ENCODE measurements around the gene TDP2. TPM values are rescaled to one million over a fixed set of nuclear protein-coding genes. Genes with fewer than 3 reads are reported as not detected.
A peak's percentile ranks its signal among the peaks of the same experiment; 100 is the strongest.

Gene TDP2
- total and polyA plus RNA-seq, 2 donors from 2014 or later: 33.0 to 82.9 TPM

DNA sequence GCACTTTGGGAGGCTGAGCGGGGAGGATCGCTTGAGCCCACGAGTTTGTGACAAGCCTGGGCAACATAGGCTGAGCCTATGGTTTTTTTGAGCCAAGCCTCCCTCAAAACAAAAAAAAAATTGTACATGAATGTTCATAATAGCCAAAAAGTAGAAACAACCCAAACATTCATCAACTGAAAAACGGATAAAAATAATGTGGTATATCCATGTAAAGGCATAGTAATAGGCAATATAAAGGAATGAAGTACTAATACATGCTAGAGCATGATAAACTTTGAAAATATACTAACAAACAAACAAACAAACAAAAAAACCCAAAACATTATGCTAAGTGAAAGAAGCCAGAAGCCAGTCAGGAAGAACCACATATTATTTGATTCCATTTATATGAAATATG is 56.0 kb downstream of the TDP2 start:
- no peak overlapping the region for H3K27ac ChIP-seq (ENCODE audit: low read depth in 2 of 2, low read length in 2 of 2)
- TF ChIP-seq, protein P1, sequence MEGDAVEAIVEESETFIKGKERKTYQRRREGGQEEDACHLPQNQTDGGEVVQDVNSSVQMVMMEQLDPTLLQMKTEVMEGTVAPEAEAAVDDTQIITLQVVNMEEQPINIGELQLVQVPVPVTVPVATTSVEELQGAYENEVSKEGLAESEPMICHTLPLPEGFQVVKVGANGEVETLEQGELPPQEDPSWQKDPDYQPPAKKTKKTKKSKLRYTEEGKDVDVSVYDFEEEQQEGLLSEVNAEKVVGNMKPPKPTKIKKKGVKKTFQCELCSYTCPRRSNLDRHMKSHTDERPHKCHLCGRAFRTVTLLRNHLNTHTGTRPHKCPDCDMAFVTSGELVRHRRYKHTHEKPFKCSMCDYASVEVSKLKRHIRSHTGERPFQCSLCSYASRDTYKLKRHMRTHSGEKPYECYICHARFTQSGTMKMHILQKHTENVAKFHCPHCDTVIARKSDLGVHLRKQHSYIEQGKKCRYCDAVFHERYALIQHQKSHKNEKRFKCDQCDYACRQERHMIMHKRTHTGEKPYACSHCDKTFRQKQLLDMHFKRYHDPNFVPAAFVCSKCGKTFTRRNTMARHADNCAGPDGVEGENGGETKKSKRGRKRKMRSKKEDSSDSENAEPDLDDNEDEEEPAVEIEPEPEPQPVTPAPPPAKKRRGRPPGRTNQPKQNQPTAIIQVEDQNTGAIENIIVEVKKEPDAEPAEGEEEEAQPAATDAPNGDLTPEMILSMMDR (IDR thresholded peaks at IDR 0.05; ENCODE audit: borderline replicate concordance, extremely low read depth, insufficient read depth): no peak

DNA sequence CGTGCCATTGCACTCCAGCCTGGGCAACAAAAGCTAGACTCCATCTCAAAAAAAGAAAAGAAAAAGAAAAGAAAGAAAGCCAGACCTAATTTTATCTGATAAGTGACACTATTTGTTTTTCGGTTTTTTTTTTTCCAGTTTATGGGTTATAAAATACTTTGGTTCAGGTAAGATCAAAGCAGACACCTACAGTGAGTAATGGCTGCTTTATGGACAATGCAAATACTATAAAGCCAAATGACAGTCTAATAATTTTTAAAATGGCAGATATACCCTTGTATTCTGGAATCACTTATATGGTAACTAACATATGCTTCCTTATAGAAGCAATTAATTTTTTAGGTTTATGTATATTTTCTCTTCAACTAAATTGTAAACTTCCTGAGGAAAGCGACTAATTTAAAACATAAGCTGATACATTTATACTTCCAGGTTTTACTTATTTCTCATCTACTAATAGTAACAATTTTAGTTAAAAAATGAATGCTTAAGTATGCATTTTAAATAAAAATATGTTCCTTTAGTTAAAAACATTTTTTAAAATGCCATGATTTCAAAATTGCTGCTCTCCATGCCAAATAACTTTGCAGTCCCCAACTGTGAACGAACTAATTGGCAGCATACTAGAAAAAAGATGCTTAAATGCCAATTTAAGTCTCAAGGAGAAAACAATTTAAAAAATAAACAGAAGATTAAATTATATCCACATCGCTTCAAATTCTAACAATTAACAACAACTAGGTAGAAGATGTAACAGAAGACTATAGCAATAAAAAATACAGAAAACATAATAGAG is 59.2 kb downstream of the TDP2 start:
- FAIRE-seq (peak; percentile 8), DNase-seq (no peak)
- Histone ChIP-seq H3K36me3 (ENCODE audit: control insufficient read depth in 2 of 3, insufficient read depth in 3 of 3, low read length in 3 of 3) (no peaks in the 10 kb centered on the region), H3K9me3 (ENCODE audit: control insufficient read depth in 2 of 3, insufficient read depth in 1 of 3, low read length in 3 of 3) (no peaks in the 10 kb centered on the region), H3K9ac (ENCODE audit: low read length in 3 of 3) (no peak overlapping the region), H3K4me1 (ENCODE audit: control insufficient read depth in 2 of 3, insufficient read depth in 2 of 3, low read depth in 1 of 3, low read length in 3 of 3) (no peaks in the 10 kb centered on the region), H3K27me3 (ENCODE audit: control insufficient read depth, insufficient read depth, low read length) (no peaks in the 10 kb centered on the region), H3K4me3 (ENCODE audit: low read length in 3 of 3) (no peak overlapping the region), H3K27ac (ENCODE audit: low read depth in 2 of 2, low read length in 2 of 2) (no peak overlapping the region)
- TF ChIP-seq, protein P1 (IDR thresholded peaks at IDR 0.05; ENCODE audit: borderline replicate concordance, extremely low read depth, insufficient read depth): no peak
- intact Hi-C loops (cut with DNase I): no loop called here

More for the DNA sequence above, 56.0 kb downstream of the TDP2 start:
- FAIRE-seq: no peak
- intact Hi-C loops (cut with DNase I): no loop called here
- Histone ChIP-seq H3K4me1 (ENCODE audit: control insufficient read depth in 2 of 3, insufficient read depth in 2 of 3, low read depth in 1 of 3, low read length in 3 of 3) (no peaks in the 10 kb centered on the region), H3K27me3 (ENCODE audit: control insufficient read depth, insufficient read depth, low read length) (no peaks in the 10 kb centered on the region), H3K9me3 (ENCODE audit: control insufficient read depth in 2 of 3, insufficient read depth in 1 of 3, low read length in 3 of 3) (no peaks in the 10 kb centered on the region), H3K9ac (ENCODE audit: low read length in 3 of 3) (no peak overlapping the region), H3K36me3 (ENCODE audit: control insufficient read depth in 2 of 3, insufficient read depth in 3 of 3, low read length in 3 of 3) (no peaks in the 10 kb centered on the region), H3K4me3 (ENCODE audit: low read length in 3 of 3) (no peak overlapping the region)
- DNase-seq: no peak

DNA sequence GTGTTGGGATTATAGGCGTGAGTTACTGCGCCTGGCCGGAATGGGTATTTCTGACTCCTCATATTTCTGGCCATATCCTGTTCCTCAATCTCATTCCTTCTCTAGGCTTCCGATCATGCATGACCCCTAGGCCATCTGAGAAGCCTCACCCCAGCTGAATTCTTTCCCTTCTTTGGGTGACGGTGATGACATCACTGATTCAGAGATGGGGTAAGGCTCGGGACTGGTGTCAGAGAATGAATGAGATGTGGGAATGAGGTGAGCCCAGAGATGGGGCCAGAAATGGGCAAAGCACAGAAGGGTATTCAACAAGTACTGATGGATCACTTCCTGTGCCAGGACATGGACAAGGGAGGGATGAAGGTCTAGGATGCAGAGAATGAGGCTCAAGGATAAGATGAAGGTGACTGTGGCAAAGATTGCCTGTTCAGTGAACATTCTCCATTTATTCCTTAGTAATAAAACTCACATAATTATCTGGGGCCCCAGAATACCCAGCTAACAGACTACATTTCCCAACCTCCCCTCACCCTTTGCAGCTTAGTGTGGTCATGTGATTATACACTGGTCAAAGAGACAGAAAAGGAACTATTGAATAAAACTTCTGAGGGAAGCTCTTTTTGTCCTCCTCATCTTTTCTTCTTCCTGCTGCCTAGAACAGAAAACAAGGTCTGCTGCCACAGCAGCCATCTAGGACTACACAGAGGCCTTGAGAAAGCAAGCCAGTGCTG is 60.3 kb downstream of the TDP2 start:
- FAIRE-seq (no peak), DNase-seq (no peak)
- no peaks in the 10 kb centered on the region for H3K9me3 ChIP-seq (ENCODE audit: control insufficient read depth in 2 of 3, insufficient read depth in 1 of 3, low read length in 3 of 3)
- no peaks in the 10 kb centered on the region for H3K27me3 ChIP-seq (ENCODE audit: control insufficient read depth, insufficient read depth, low read length)
- TF ChIP-seq, protein P1 (IDR thresholded peaks at IDR 0.05; ENCODE audit: borderline replicate concordance, extremely low read depth, insufficient read depth): no peak
- H3K9ac ChIP-seq (ENCODE audit: low read length in 3 of 3): no peak overlapping the region
- no peak overlapping the region for H3K27ac ChIP-seq (ENCODE audit: low read depth in 2 of 2, low read length in 2 of 2)
- no peaks in the 10 kb centered on the region for H3K36me3 ChIP-seq (ENCODE audit: control insufficient read depth in 2 of 3, insufficient read depth in 3 of 3, low read length in 3 of 3)
- no peaks in the 10 kb centered on the region for H3K4me1 ChIP-seq (ENCODE audit: control insufficient read depth in 2 of 3, insufficient read depth in 2 of 3, low read depth in 1 of 3, low read length in 3 of 3)
- intact Hi-C loops (cut with DNase I): no loop called here
- no peak overlapping the region for H3K4me3 ChIP-seq (ENCODE audit: low read length in 3 of 3)

Measured in kidney (tissue), 14 donors.